ENCODE results near the gene CBX1.
A peak's percentile ranks its signal among the peaks of the same experiment; 100 is the strongest.
"Not testable (repeated sequence)": the region's sequence is repeated elsewhere in the genome, so short reads cannot be mapped to it uniquely, and the experiment has no call there.

CBX1 gene

GRCh38 chr17:48123111-48123510, 21.8 kb upstream of the CBX1 start:
- no peak for DNase-seq

DNA sequence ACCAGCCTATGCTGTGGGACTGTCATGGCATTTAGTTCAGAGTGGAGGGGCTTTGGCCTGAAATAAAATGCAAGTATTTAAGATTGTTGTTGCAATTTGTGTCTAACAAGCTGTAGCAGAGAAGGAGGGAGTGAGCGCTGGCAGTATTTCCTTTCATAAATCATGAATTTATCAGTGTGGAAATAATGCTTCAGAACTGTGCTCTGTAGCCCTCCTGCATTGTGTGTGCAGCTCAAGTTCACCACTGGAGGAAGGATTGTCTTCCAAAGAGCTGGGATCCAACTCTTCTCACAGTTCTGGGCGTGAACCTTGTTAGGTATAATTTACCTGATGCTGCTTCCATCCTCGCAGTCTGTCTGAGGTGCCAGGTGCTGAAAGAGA, 21.4 kb upstream of the CBX1 start:
- no peak for DNase-seq

DNA sequence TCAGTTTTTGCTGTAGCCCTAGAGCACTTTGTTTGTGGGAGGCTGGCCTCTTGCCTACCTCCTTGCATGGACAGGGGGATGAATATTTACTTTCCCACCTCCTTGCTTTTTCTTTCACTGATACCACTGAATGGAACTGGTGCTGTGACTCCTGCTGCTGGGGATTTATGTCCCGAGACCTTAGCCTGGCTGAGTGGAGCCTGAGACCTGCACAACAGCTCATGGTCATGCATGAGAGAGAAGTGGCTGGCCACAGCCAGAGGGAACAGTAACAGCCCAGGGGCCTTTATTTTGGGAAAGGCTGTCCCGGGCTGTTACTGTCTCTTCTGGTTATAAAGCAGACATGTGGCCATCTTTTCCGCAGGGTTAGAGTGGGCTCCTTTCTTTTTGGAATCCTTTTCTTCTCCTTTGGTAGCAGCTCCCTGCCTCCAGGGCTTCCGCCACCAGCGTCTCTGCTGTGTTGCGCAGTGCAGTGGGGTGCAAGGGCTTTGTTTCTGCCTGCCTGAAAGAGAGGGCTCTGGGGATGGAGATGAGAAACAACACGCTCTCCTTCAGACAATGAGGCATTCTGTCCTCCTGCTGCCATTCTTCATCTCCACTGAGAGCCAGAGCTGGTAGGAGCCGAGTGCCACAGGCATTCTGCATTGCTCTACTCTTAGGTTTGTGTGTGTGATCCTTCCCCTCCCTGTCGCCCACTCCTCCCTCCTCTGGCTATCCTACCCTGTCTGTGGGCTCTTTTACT, 20.8 kb upstream of the CBX1 start:
- no peak for DNase-seq

DNA sequence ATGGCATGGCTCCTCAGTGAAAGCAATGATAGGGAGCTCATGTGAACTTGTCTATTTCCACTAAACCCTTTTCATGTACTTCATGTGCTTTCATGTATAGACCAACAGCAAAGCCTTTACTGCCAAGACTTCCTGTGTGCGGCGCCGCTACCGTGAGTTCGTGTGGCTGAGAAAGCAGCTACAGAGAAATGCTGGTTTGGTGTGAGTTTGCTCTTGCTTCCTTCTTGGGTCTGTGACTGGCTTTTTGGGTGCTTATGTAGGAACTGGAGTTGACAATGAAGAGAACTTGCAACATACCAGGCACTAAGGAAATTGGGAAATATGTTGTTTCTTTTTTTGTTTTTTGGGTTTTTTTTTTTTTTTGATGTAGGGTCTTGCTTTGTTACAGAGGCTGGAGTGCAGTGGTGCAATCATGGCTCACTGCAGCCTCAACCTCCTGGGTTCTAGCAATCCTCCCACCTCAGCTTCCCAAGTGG, 12.0 kb upstream of the CBX1 start:
- DNase-seq, result peak; percentile 16

DNA sequence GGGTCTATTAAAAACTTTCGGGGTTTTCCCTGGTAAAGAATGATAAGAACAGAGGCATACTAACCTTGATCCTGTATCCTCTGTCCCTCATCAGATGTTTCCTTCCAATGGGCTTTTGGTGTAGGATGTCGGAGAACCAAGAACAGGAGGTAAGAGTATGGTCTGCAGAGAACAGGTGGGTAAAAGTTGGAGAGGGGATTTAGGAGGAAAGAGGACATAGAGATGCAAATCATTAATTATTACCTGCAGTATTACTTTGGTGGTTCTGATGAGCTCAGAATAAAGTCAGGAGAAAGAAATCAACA, 10.6 kb upstream of the CBX1 start:
- no peak for DNase-seq

DNA sequence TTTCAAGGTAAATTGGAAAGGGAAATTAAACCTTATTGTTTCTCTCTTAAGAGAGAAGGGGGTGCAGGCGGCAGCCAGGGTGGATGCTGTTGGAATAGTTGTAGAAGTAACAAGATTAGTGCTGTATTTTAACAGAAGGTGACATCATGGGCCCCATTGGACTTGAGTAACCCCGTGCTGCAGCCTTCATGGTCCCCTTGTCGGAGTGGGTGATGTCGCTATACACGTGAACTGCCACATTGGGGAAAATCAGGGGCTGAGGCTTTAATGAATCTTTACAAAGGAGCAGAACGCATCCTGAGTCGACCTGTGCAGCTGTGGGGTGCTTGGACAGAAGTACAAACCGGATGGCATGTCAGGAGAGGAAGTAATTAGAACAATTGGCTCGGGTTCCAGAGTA, 9.5 kb upstream of the CBX1 start:
- no peak for DNase-seq

- DNase-seq, result peak; percentile 97
Measured at GRCh38 chr17:48107137-48108055, 6.1 kb upstream of the CBX1 start, which contains the start of gene SNX11. SNX11 (plus strand) TSS chr17:48107766; CDS start chr17:48112044, 4,278 bp downstream.

DNA sequence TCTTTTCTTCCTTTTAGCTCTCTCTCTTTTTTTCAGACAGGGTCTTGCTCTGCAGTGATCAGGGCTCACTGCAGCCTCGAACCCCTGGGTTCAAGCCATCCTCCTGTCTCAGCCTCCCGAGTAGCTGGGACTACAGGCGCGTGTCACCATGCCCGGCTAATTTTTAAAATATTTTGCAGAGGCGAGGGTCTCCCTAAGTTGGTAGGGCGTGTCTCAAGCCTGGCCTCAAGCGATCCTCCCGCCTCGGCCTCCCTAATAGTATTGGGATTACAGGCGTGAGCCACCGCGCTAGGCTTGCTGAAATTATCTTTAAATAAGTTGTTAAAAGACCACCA, 5.5 kb upstream of the CBX1 start:
- DNase-seq, result no peak

DNA sequence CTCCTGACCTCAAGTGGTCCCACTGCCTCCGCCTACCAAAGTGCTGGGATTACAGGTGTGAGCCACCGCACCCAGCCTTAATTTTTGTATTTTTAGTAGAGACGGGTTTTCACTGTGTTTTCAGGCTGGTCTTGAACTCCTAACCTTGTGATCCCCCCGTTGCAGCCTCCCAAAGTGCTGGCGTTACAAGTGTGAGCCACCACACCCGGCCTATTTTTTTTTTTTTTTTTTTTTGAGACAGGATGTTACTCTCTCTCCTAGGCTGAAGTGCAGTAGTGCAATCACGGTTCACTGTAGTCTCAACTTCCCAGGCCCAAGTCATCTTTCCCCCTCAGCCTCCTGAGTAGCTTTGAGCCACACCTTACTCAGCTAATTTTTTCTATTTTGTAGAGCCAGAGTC, 3.2 kb upstream of the CBX1 start:
- no peak for DNase-seq

GRCh38 chr17:48102798-48103715, 1.8 kb upstream of the CBX1 start:
- no peak for DNase-seq

DNA sequence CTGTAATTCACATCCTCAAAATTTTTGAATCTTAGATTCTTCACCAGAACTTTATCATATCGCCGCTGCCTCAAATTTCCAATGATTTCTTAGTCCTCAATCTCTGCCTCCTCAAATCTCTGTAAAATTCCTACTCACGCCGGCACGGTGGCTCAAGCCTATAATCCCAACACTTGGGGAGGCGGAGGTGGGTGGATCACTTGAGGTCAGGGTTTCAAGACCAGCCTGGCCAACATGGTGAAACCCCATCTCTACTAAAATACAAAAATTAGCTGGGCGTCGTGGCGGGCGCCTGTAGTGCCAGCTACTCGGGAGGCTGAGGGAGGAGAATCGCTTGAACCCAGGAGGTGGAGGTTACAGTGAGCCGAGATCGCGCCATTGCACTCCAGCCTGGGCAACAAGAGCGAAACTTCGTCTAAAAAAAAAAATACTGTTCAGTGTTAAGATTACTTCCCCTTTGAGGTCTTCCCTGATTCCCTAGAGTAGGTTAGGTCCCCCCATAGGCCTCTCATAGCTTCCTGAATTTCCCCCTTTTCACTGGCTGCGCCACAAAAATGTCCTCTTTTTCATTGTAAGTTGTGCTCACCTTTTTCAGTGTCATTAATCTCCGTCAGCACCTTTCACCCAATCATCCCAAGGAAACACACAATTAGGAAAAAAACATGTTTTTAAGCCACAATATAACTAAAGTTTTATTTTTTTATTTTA, 919 bp upstream of the CBX1 start:
- no peak for DNase-seq

DNA sequence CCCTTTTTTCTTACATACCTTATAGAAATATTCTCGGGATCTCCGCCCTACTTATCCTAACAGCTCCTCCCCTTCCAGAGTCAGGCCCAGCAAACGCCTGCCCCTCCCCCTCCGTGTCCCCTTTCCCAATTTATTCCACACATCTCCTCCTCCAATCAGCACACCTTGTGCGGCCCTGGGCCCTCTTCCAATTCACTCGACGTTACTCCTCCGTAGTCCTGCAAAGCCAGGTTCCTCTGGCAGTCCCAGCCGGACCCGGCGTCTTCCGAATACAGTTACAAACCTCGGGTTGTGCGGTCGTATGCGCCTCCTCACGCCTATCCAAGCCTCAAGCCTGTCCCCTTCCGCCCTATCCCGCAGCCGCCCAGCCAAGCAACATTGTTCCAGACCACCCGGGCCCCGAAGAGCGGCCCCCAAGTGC, 677 bp downstream of the CBX1 start:
- no peak for DNase-seq

GRCh38 chr17:48100160-48100559, 1.1 kb downstream of the CBX1 start:
- no peak for DNase-seq

DNA sequence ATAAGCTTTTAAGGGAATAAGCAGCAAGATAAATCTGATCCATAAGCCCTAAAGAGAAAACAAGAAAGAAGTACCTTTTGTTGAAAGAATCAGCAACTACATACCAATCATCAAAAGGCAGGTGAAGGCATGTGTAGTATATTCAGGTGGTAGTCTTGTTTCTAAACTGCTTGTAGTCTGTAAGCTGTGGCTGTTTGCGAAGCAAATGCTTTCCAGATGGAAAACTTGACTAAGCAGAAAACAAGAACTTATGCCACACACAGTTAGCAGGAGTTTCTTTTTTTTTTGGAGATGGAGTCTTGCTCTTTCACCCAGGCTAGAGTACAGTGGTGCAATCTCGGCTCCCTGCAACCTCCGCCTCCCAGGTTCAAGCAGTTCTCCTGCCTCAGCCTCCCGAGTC, 5.7 kb downstream of the CBX1 start:
- no peak for DNase-seq

GRCh38 chr17:48093341-48094045, 7.8 kb downstream of the CBX1 start:
- no peak for DNase-seq

DNA sequence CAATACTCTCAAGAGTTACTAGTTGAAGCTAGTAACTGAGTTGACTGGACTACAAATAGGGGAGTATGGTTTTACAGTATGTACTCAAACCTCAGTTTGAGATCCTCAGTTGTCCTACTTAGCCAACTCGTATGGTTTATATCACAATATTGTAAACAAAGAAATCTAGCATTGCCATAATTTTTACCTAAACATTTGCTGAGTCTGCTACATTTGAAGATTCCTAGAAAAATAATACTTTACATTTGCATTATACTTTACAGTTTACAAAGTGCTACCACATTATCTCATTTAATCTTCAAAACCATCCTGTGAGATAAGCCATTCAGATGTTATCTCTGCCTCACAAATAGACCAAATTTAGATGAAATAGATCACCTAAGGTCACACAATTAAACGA, 16.3 kb downstream of the CBX1 start:
- no peak for DNase-seq

GRCh38 chr17:48081858-48082257, 19.4 kb downstream of the CBX1 start:
- no peak for DNase-seq

DNA sequence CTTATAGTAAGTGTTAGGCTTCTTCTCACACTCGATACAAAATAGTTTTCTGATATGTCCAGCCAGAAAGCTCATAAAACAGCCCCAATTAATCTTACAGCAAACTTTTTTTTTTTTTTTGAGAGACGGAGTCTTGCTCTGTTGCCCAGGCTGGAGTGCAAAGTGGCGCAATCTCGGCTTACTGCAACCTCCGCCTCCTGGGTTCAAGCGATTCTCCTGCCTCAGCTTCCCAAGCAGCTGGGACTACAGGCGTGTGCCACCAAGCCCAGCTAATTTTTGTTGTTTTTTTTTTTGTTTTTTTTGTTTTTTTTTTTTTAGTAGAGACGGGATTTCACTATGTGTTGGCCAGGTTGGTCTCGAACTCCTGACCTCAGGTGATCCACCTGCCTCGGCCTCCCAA, 24.1 kb downstream of the CBX1 start:
- not testable (repeated sequence) for DNase-seq

DNA sequence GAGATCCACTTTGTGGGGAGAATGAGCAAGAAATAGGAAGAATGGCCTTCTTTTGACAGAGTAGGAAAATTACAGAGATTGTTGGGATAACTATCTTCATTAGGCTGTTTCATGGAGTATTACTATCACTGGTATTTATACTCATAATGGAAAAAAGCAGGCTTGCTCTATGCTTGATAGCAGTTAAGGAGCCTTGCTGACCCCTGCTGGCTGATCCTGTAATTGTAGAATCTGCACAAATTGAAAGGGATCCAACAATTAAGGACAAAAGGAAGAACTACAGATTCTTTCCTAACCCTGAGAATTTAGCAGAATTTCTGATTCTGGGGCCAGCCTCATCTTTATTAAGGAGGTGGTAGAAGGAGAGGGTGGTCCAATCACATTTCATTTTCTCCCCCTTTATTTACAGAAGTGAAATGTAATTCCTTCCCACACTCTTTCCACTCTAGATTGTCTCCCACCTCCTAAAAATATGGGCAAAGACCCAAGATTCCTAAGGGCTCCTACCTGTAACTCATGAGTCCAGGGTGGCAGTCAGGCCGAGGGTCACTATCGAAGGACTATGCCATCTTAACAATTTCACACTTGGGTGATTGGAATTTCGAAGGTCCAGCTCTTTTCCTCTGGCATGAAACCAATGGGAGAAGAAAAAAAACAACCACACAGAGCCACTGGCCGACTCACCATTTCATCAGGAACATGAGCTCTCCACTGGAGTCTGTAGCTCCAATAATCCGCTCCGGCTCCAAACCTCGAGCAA, 26.8 kb downstream of the CBX1 start:
- peak; percentile 72 for DNase-seq

- not testable (repeated sequence) for DNase-seq
Measured at GRCh38 chr17:48073566-48074094, 27.6 kb downstream of the CBX1 start.

DNA sequence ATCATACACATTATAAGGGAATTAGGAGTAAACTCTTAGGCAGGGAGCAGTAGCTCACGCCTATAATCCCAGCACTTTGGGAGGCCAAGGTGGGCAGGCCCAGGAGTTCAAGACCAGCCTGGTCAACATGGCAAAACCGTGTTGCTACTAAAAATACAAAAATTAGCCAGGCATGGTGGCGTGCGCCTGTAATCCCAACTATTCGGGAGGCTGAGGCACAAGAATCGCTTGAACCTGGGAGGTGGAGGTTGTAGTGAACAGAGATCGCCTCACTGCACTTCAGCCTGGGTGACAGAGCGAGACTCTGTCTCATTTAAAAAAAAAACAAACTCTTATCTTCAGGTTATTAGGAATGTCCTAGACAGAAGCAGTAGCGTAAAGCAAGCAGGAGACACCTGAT, 28.5 kb downstream of the CBX1 start:
- not testable (repeated sequence) for DNase-seq
